ENCODE data around the gene CLDN6.

The CLDN6 gene

DNA sequence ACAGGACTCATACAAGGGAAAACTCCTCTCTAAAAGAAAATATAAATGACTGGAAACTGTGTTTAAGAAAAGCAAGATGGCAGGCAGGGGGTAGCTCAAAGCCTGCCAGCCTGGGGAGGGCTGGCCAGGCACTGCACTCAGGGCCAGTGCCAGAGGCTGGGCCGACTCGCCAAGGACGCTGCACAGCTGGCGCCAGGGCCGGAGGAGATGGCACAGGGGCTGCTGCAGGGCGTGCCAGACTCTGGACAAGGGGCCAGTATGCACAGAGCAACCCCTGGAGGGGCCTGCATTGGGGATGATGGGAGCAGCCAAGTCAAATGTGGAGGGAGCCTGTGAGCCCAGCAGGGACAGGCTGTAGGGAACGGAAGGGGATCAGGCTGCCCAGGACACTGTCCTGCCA, 41.8 kb downstream of the CLDN6 start:
- no peak for TF ChIP-seq EZH2phosphoT487 (IDR thresholded peaks at IDR 0.05; ENCODE audit: low read depth)
- TF ChIP-seq CTCF (IDR thresholded peaks at IDR 0.05; ENCODE audit: low read depth, low read length) = no peak
- Histone ChIP-seq H3K79me2 (ENCODE audit: low read length) (peaks cover 37% of the 10 kb centered on the region), H3K27me3 (ENCODE audit: low read depth, low read length) (no peaks in the 10 kb centered on the region), H2AFZ (ENCODE audit: low read depth, low read length) (no peak overlapping the region), H3K9ac (ENCODE audit: low read length) (no peak overlapping the region), H3K4me3 (ENCODE audit: low read length) (no peak overlapping the region), H3K9me3 (ENCODE audit: insufficient read depth, low read length) (no peaks in the 10 kb centered on the region), H3K4me1 (ENCODE audit: low read length) (peaks cover 4% of the 10 kb centered on the region; the same call in 1 of the 2 replicates), H4K20me1 (ENCODE audit: insufficient read depth, low read length) (peaks cover 18% of the 10 kb centered on the region), H3K27ac (ENCODE audit: low read length) (no peak overlapping the region), H3K36me3 (replicated peaks; ENCODE audit: low read depth, low read length) (peaks cover 47% of the 10 kb centered on the region), H3K4me2 (ENCODE audit: low read length) (no peak overlapping the region)

GRCh38 chr16:2975161-2975795, 42.7 kb downstream of the CLDN6 start:
- H3K36me3 ChIP-seq (replicated peaks; ENCODE audit: low read depth, low read length) = peaks cover 47% of the 10 kb centered on the region
- no peak overlapping the region for H3K9ac ChIP-seq (ENCODE audit: low read length)
- H3K79me2 ChIP-seq (ENCODE audit: low read length) = peaks cover 47% of the 10 kb centered on the region

GRCh38 chr16:2974319-2975056, 43.5 kb downstream of the CLDN6 start:
- H3K4me2 ChIP-seq (ENCODE audit: low read length) = no peak overlapping the region

More at GRCh38 chr16:2975161-2975795, 42.7 kb downstream of the CLDN6 start:
- TF ChIP-seq EZH2phosphoT487 (IDR thresholded peaks at IDR 0.05; ENCODE audit: low read depth) (no peak), CTCF (IDR thresholded peaks at IDR 0.05; ENCODE audit: low read depth, low read length) (no peak)
- Histone ChIP-seq H3K27ac (ENCODE audit: low read length) (no peak overlapping the region), H3K27me3 (ENCODE audit: low read depth, low read length) (no peaks in the 10 kb centered on the region), H3K9me3 (ENCODE audit: insufficient read depth, low read length) (no peaks in the 10 kb centered on the region), H4K20me1 (ENCODE audit: insufficient read depth, low read length) (peaks cover 27% of the 10 kb centered on the region), H3K4me2 (ENCODE audit: low read length) (no peak overlapping the region), H3K4me1 (ENCODE audit: low read length) (peaks cover 10% of the 10 kb centered on the region; the same call in 1 of the 2 replicates), H3K4me3 (ENCODE audit: low read length) (no peak overlapping the region), H2AFZ (ENCODE audit: low read depth, low read length) (no peak overlapping the region)

More at GRCh38 chr16:2974319-2975056, 43.5 kb downstream of the CLDN6 start:
- no peaks in the 10 kb centered on the region for H3K27me3 ChIP-seq (ENCODE audit: low read depth, low read length)
- peaks cover 47% of the 10 kb centered on the region for H3K36me3 ChIP-seq (replicated peaks; ENCODE audit: low read depth, low read length)
- H3K79me2 ChIP-seq (ENCODE audit: low read length) = peaks cover 47% of the 10 kb centered on the region
- no peak overlapping the region for H2AFZ ChIP-seq (ENCODE audit: low read depth, low read length)
- peaks cover 10% of the 10 kb centered on the region; the same call in 1 of the 2 replicates for H3K4me1 ChIP-seq (ENCODE audit: low read length)
- TF ChIP-seq CTCF (IDR thresholded peaks at IDR 0.05; ENCODE audit: low read depth, low read length) = no peak
- no peak for TF ChIP-seq EZH2phosphoT487 (IDR thresholded peaks at IDR 0.05; ENCODE audit: low read depth)
- no peak overlapping the region for H3K27ac ChIP-seq (ENCODE audit: low read length)
- H3K9ac ChIP-seq (ENCODE audit: low read length) = no peak overlapping the region
- peaks cover 29% of the 10 kb centered on the region for H4K20me1 ChIP-seq (ENCODE audit: insufficient read depth, low read length)
- H3K4me3 ChIP-seq (ENCODE audit: low read length) = no peak overlapping the region
- no peaks in the 10 kb centered on the region for H3K9me3 ChIP-seq (ENCODE audit: insufficient read depth, low read length)

Measured in OCI-LY3 (cell line).